Endothelial cell of umbilical vein (primary cell): Measurements from ENCODE around the gene ZC3H18. TPM values are rescaled to one million over a fixed set of nuclear protein-coding genes. Genes with fewer than 3 reads are reported as not detected.

ENCODE experiments used
- BruUV-seq: library from RNA; stranded (reverse); fragments of 400-500 nt; replicated peaks from 2 replicates; lab custom pipeline; 2021; lab: Mats Ljungman, UMichigan
- CTCF ChIA-PET: fragments of 300-600, 350-600 bp; sonication (Branson Sonifier 250); formaldehyde crosslinking; loops from one replicate; lab custom pipeline; 2021; ENCODE audit warnings: antibody characterized with exemption, inconsistent platforms; lab: Charles Lee
- POLR2A ChIA-PET: fragments of 300-600, 350-600 bp; sonication (Branson Sonifier 250); formaldehyde crosslinking; loops from one replicate; lab custom pipeline; 2021; ENCODE audit warnings: antibody characterized with exemption, inconsistent platforms; lab: Charles Lee
- DNase-seq: peaks from one replicate; pipeline ENCODE4 v3.0.0-alpha.2; 2011; ENCODE audit warnings: low read depth, low spot score
- FAIRE-seq: peaks from 2 replicates; lab custom pipeline; 2011; peaks lifted over from hg19 to GRCh38; lab: Jason Lieb, UNC
- H2AFZ ChIP-seq: 2 replicates; pipeline ENCODE4 v1.6.0; 2012; ENCODE audit warnings: low read depth, low read length, control low read depth, inconsistent platforms
- H3K27ac ChIP-seq: 2 replicates; pipeline ENCODE4 v1.5.1; 2011; ENCODE audit warnings: low read depth, mild to moderate bottlenecking, control low read depth, low read length, moderate library complexity; ENCODE audit not compliant: insufficient read depth
- H3K27me3 ChIP-seq, 2 experiments: 2 replicates each; pipeline versions ENCODE4 v1.6.0 to v1.6.1; 2011; ENCODE audit warnings: low read length in 2 of 2, mixed read lengths in 1 of 2; ENCODE audit not compliant: control insufficient read depth in 2 of 2, insufficient read depth in 2 of 2
- H3K36me3 ChIP-seq, 2 experiments: 2 replicates in 1 of 2; 3 replicates in 1 of 2; pipeline ENCODE4 v1.5.1; 2011; ENCODE audit warnings: low read length in 2 of 2, mild to moderate bottlenecking in 1 of 2, moderate library complexity in 1 of 2; ENCODE audit not compliant: control insufficient read depth in 2 of 2, insufficient read depth in 2 of 2; ENCODE audit errors: extremely low read depth in 1 of 2
- H3K4me1 ChIP-seq: 3 replicates; pipeline ENCODE4 v1.5.1; 2011; ENCODE audit warnings: mild to moderate bottlenecking, low read length; ENCODE audit not compliant: control insufficient read depth, insufficient read depth; ENCODE audit errors: extremely low read depth
- H3K4me2 ChIP-seq: 2 replicates; pipeline ENCODE4 v1.6.1; 2011; ENCODE audit warnings: low read length, control low read depth, mixed read lengths; ENCODE audit not compliant: insufficient read depth
- H3K4me3 ChIP-seq, 3 experiments: fragments of 200-600 bp in 1 of 3; sonication (generic), shearing (Covaris generic) in 1 of 3; replicated peaks in 1 of 3; 2 replicates each; pipeline ENCODE4 v1.5.1; 2011 to 2016; ENCODE audit warnings: control low read depth in 3 of 3, low read length in 3 of 3, mild to moderate bottlenecking in 2 of 3, inconsistent platforms in 1 of 3, low read depth in 1 of 3, moderate library complexity in 1 of 3; ENCODE audit not compliant: insufficient read depth in 1 of 3
- H3K79me2 ChIP-seq: 2 replicates; pipeline ENCODE4 v1.6.0; 2012; ENCODE audit warnings: low read length, inconsistent platforms; ENCODE audit not compliant: control insufficient read depth, insufficient read depth
- H3K9ac ChIP-seq: replicated peaks from 2 replicates; pipeline ENCODE3; 2011; ENCODE audit warnings: low read length, control low read depth; ENCODE audit not compliant: insufficient read depth; ENCODE audit errors: extremely low read depth
- H3K9me1 ChIP-seq: replicated peaks from 3 replicates; pipeline ENCODE4 v1.6.0; 2011; ENCODE audit warnings: mild to moderate bottlenecking, low read length; ENCODE audit not compliant: control insufficient read depth, insufficient read depth; ENCODE audit errors: extremely low read depth
- H3K9me3 ChIP-seq: replicated peaks from 2 replicates; pipeline ENCODE4 v1.5.1; 2012; ENCODE audit warnings: low read length, inconsistent platforms; ENCODE audit not compliant: control insufficient read depth, insufficient read depth
- H4K20me1 ChIP-seq: replicated peaks from 2 replicates; pipeline ENCODE3; 2011; ENCODE audit warnings: mild to moderate bottlenecking, low read length; ENCODE audit not compliant: control insufficient read depth, insufficient read depth; ENCODE audit errors: extremely low read depth
- CTCF ChIP-seq, 2 donors: IDR thresholded peaks; 1 replicate in 1 of 2; 2 replicates in 1 of 2; pipeline ENCODE4 v1.5.1; 2011; ENCODE audit warnings: low read length in 2 of 2, mild to moderate bottlenecking in 2 of 2, moderate library complexity in 2 of 2, control low read depth in 1 of 2, inconsistent platforms in 1 of 2, low read depth in 1 of 2; ENCODE audit not compliant: insufficient read depth in 1 of 2; ENCODE audit errors: extremely low read depth in 1 of 2
- EZH2 ChIP-seq: IDR thresholded peaks from 2 replicates; pipeline ENCODE4 v1.6.1; 2012; ENCODE audit warnings: borderline replicate concordance, low read depth, mild to moderate bottlenecking, moderate library complexity, low read length, inconsistent platforms; ENCODE audit not compliant: severe bottlenecking
- FOS ChIP-seq: IDR thresholded peaks from 2 replicates; pipeline ENCODE4 v1.6.1; 2011; ENCODE audit warnings: mild to moderate bottlenecking, low read length, moderate library complexity, borderline replicate concordance; ENCODE audit not compliant: insufficient read depth
- GATA2 ChIP-seq: IDR thresholded peaks from 2 replicates; pipeline ENCODE4 v1.7.0; 2011; ENCODE audit warnings: low read depth, mild to moderate bottlenecking, moderate library complexity, mixed read lengths, low read length; ENCODE audit not compliant: insufficient read length, insufficient read depth
- JUN ChIP-seq: IDR thresholded peaks from 2 replicates; pipeline ENCODE4 v1.6.1; 2011; ENCODE audit warnings: borderline replicate concordance, low read depth; ENCODE audit not compliant: insufficient read length, insufficient read depth
- MYC ChIP-seq: IDR thresholded peaks from one replicate; pipeline ENCODE4 v1.6.1; 2011; ENCODE audit warnings: mild to moderate bottlenecking, low read depth, low read length
- POLR2A ChIP-seq: IDR thresholded peaks from 2 replicates; pipeline ENCODE4 v1.6.1; 2012; ENCODE audit warnings: low read depth, mild to moderate bottlenecking, control low read depth, low read length
- POLR2AphosphoS5 ChIP-seq: IDR thresholded peaks from 2 replicates; pipeline ENCODE4 v1.6.1; 2012; ENCODE audit warnings: low read depth, mild to moderate bottlenecking, control low read depth, low read length, moderate library complexity; ENCODE audit not compliant: insufficient read depth
- dilution Hi-C: fragments of 300-500 bp; cut with MboI; formaldehyde crosslinking; loops from one replicate; pipeline ENCODE4 v1.15.0; 2019; ENCODE audit warnings: low sequenced_read_pairs; ENCODE audit not compliant: extremely low pct_ligation_motif_present
- intact Hi-C: fragments of 100-400 bp; cut with micrococcal nuclease; formaldehyde crosslinking; loops from one replicate; pipeline ENCODE4 v1.10.0; 2022
- polyA plus RNA-seq, 4 experiments: library from polyadenylated mRNA; depleted of rRNA in 3 of 4; stranded (reverse) in 3 of 4; unstranded in 1 of 4; fragments of >200 nt; gene quantifications; 2 replicates each; pipeline versions ENCODE4 v1.2.1 to v1.2.3, GENCODE V29; 2011 to 2012; ENCODE audit warnings: missing spikeins in 1 of 4
- total RNA-seq: library from RNA; stranded (reverse); gene quantifications from 2 replicates; pipeline ENCODE4 v1.2.3, GENCODE V29; 2021
- TF ChIP-seq, protein P1 (sequence below): IDR thresholded peaks from 2 replicates; pipeline ENCODE4 v1.6.1; 2011; ENCODE audit not compliant: insufficient read depth, insufficient read length

The ZC3H18 gene
- total and polyA plus RNA-seq, 2 donors (not counting 3 experiments of a cell fraction or from before 2014, with no cell fraction given), result 12.1 to 52.8 TPM

GRCh38 chr16:88588754-88589153, 18.6 kb downstream of the ZC3H18 start:
- DNase-seq (no peak), FAIRE-seq (no peak)
- TF ChIP-seq JUN (no peak), MYC (no peak), CTCF (IDR thresholded peaks at IDR 0.05; ENCODE audit: extremely low read depth in 1 of 2, insufficient read depth in 1 of 2, low read depth in 1 of 2, low read length in 2 of 2) (no peak), EZH2 (no peak), POLR2A (no peak), GATA2 (no peak), POLR2AphosphoS5 (no peak), FOS (no peak)
- TF ChIP-seq, protein P1, sequence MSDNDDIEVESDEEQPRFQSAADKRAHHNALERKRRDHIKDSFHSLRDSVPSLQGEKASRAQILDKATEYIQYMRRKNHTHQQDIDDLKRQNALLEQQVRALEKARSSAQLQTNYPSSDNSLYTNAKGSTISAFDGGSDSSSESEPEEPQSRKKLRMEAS, result no peak
- no TSS peak for BruUV-seq
- H4K20me1 ChIP-seq, result no peaks in the 10 kb centered on the region
- no peak overlapping the region for H2AFZ ChIP-seq
- dilution Hi-C loops (no loop called here), intact Hi-C loops (no loop called here)
- no peaks in the 10 kb centered on the region for H3K9me3 ChIP-seq
- H3K9me1 ChIP-seq, result no peaks in the 10 kb centered on the region
- ChIA-PET CTCF (no interaction called here), POLR2A (no interaction called here)
- H3K4me2 ChIP-seq, result no peak overlapping the region
- no peak overlapping the region for H3K9ac ChIP-seq
- peaks cover under 1 to 23% of the 10 kb centered on the region in 2 experiments for H3K36me3 ChIP-seq
- H3K4me3 ChIP-seq, result no peak overlapping the region
- no peaks in the 10 kb centered on the region for H3K4me1 ChIP-seq
- H3K27me3 ChIP-seq, result no peaks in the 10 kb centered on the region
- peaks cover 22% of the 10 kb centered on the region for H3K79me2 ChIP-seq
- no peak overlapping the region for H3K27ac ChIP-seq
